HFF-Myc (cell line): ENCODE measurements around the gene GPR18.
"Not testable (repeated sequence)": the region's sequence is repeated elsewhere in the genome, so short reads cannot be mapped to it uniquely, and the experiment has no call there.

Experiments
- DNase-seq: peaks from one replicate; pipeline ENCODE4 v3.0.0-alpha.2; 2011; ENCODE audit warnings: low read depth; ENCODE audit errors: extremely low read depth
- H3K4me3 ChIP-seq: replicated peaks from 2 replicates; pipeline ENCODE4 v1.5.1; 2011; ENCODE audit warnings: low read depth, mild to moderate bottlenecking, control low read depth, low read length
- TF ChIP-seq, protein P1 (sequence below): IDR thresholded peaks from 2 replicates; pipeline ENCODE4 v1.5.1; 2012; ENCODE audit warnings: mild to moderate bottlenecking, low read depth, low read length, control low read depth; ENCODE audit errors: missing control alignments

Gene GPR18

DNA sequence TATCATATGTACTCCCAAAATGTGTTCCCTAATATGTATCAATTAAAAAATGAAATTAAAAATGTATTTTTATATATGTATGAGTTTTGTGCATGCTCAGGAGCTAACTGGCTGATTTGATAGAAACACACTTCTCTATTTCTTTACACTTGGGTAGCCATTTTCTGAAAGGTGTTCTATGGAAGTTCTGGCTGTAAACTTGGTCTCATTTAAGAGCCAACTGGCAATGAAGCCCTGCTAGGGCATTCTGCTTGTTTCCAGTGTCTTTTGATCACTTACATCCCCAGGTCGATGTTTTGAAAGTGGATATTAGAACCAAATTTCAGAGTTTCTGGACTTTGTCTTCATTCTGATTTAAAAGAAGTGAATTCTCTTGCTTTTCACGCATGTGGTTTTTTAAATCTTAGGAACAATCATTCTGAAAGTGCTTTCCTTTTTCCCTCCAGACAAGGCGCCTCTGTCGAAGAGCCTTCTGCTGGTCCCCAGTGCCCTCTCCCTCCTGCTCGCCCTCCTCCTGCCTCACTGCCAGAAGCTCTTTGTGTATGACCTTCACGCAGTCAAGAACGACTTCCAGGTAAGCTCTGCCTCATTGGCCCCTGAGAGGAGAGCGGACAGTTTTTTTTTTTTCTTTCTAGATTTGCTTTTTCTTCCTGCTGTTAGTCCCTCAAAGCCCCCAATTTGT, 20.1 kb downstream of the GPR18 start:
- no peak overlapping the region for H3K4me3 ChIP-seq
- DNase-seq, result no peak
- TF ChIP-seq, protein P1, sequence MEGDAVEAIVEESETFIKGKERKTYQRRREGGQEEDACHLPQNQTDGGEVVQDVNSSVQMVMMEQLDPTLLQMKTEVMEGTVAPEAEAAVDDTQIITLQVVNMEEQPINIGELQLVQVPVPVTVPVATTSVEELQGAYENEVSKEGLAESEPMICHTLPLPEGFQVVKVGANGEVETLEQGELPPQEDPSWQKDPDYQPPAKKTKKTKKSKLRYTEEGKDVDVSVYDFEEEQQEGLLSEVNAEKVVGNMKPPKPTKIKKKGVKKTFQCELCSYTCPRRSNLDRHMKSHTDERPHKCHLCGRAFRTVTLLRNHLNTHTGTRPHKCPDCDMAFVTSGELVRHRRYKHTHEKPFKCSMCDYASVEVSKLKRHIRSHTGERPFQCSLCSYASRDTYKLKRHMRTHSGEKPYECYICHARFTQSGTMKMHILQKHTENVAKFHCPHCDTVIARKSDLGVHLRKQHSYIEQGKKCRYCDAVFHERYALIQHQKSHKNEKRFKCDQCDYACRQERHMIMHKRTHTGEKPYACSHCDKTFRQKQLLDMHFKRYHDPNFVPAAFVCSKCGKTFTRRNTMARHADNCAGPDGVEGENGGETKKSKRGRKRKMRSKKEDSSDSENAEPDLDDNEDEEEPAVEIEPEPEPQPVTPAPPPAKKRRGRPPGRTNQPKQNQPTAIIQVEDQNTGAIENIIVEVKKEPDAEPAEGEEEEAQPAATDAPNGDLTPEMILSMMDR, result no peak

DNA sequence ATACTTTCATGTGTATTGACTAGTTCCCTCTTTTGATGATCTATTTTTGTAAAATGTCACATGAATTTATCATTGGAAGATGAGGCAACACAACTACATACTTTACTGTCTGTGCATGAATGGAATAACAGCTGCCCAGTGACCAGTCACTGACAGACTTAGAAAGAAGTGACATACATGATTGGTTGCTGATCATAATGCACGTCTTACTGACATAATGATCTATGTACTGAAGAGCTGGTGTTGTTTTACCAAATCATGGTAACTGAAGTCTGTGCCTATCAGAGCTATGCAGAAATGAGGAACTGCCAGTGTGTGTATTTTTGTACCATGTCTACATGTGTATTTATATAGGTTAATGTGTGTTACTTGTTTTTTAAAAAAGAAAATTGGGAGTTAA, 26.5 kb downstream of the GPR18 start:
- H3K4me3 ChIP-seq, result no peak overlapping the region

DNA sequence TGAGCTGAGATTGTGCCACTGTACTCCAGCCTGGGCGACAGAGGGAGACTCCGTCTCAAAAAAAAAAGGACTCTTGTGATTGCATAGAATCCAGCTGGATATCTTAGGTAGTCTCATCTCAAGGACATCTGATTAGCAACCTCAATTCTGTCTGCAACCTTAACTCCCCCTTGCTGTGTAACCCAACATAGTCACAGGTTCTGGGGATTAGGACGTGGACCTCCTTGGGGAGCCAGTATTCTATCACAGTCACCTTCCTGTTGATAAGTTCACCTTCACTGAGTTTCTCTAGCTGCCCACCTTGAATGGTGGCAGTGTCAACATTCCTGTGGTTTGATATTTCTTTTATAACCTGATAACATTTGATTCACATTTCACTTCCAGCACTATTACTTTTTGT, 27.2 kb downstream of the GPR18 start:
- no peak overlapping the region for H3K4me3 ChIP-seq
- TF ChIP-seq, protein P1, result no peak
- no peak for DNase-seq

More for the DNA sequence above, 26.5 kb downstream of the GPR18 start:
- no peak for DNase-seq
- TF ChIP-seq, protein P1, result no peak

DNA sequence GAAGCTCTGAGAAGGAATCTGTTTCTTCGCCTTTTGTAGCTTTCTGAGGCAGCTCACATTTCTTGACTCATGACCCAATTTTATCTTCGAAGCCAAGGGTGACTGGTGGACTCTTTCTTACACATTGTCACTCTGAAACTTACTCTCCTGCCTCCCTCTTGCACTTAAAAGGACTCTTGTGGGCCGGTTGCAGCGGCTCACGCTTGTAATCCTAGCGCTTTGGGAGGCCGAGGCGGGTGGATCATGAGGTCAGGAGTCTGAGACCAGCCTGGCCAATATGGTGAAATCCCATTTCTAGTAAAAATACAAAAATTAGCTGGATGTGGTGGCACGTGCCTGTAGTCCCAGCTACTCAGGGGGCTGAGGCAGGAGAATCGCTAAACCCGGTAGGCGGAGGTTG, 27.6 kb downstream of the GPR18 start:
- DNase-seq, H3K4me3 ChIP-seq: not testable (repeated sequence)

DNA sequence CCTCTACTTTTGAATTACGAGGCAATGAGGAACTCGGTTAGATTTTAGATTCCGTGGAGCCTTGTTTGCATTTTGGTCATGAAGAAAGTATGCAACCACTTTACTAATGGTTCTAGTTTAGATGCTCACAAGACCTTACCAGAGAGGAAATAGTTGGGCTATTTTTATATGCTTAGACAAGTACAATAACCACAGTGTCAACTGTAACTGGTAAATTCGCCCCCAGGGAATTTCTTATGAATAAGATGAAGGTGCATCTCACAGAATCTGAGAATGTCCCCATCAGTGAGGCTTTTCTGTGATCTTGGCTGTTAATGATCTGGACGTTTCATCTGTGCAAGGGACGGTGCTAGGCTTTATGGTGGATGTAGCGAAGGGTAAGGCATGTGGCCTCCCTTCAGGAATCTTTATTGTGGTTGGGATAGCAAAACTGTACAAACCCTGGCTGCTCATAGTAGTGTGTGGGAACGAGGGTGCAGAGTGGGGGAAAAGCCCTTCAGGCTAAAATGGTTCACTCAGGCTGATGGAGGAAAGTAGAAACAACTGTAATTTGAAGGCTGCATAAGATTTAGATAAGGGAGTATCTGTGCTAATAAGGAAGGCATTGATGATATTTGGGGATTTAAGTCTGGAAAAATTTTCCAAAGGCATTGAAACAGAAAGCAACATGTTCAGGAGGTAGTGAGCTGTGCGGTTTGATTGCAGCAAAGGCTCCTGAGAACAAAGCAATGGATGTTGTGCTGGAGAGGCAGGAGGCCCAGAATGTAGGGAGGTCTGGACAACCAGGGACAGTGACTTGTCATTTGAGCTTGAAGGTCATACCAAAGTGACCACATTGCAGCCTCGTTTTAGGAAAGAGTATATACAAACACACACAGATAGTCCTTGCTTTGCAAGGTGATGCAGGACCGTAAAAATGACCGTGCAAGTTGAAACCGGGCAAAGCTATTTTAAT, 29.2 kb downstream of the GPR18 start:
- DNase-seq, result no peak
- no peak overlapping the region; the same call in 1 of the 2 replicates for H3K4me3 ChIP-seq
- TF ChIP-seq, protein P1, result no peak

DNA sequence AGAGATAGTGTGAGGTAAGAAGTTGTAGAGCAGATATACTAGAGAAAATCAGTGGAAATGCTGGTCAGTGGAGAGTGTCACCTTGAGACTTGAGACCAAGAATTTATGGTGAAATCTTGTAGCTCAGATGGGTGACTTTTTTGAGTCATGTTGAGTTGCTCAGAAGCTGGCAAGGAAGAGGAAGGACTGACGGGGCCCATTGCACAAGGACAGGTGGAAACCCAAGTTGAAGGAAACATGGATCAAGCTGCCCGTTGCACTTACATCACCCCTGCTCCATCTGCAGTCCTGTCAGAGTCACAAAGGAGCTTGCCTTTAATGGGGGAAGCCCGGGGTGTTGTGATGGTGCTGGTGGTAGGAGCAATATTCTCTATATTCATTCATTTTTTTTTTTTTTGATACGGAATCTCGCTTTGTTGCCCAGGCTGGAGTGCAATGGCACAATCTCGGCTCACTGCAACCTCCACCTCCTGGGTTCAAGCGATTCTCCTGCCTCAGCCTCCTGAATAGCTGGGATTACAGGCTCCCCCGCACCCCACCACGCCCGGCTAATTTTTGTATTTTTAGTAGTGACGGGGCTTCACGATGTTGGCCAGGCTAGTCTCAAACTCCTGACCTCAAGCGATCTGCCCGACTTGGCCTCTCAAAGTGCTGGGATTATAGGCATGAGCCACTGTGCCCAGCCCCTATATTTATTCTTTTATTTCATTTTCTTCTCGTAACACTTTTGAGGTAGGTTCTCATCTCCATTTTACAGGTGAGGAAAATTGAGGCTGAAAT, 30.1 kb downstream of the GPR18 start:
- TF ChIP-seq, protein P1, result no peak
- no peak for DNase-seq
- no peak overlapping the region for H3K4me3 ChIP-seq

DNA sequence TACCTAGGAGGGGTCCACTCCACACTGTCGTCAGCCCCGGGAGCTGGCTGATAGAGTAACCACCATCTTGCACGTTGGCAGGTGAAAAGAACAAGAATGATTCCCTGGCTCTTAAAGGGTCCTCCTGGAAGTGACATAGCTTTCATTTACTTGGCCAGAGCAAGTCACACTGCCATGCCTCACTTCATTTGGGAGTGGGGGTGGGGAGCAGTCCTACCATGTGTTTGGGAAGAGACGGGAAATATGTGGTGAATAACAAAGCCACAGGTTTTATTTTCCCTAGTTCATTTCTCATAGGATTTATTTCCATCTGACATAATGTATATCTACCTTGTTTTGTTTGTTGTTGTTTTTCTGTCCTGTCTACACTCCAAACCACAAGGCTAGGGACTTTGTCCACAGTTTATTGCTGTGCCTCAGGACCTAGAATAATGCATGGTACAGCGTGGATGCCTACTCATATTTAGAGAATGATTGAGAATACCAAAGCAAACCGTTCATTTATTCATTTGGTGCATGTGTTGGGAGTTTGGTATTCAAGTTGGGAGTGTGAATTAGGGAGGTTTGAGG, 30.8 kb downstream of the GPR18 start:
- H3K4me3 ChIP-seq, result no peak overlapping the region
- TF ChIP-seq, protein P1, result no peak
- no peak for DNase-seq
